Measurements from ENCODE around the gene FOXN4.
"Not testable (repeated sequence)": the region's sequence is repeated elsewhere in the genome, so short reads cannot be mapped to it uniquely, and the experiment has no call there.

FOXN4 gene, protein sequence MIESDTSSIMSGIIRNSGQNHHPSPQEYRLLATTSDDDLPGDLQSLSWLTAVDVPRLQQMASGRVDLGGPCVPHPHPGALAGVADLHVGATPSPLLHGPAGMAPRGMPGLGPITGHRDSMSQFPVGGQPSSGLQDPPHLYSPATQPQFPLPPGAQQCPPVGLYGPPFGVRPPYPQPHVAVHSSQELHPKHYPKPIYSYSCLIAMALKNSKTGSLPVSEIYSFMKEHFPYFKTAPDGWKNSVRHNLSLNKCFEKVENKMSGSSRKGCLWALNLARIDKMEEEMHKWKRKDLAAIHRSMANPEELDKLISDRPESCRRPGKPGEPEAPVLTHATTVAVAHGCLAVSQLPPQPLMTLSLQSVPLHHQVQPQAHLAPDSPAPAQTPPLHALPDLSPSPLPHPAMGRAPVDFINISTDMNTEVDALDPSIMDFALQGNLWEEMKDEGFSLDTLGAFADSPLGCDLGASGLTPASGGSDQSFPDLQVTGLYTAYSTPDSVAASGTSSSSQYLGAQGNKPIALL

GRCh38 chr12:109308534-109309380 lies at the start of gene FOXN4:
FOXN4 (minus strand) TSS chr12:109309284; CDS start chr12:109308321, 963 bp downstream.
- DNase-seq (ENCODE audit: low read depth) = no peak

GRCh38 chr12:109358154-109358869 lies 49.2 kb upstream of the FOXN4 start:
- DNase-seq (ENCODE audit: low read depth) = peak; percentile 36

DNA sequence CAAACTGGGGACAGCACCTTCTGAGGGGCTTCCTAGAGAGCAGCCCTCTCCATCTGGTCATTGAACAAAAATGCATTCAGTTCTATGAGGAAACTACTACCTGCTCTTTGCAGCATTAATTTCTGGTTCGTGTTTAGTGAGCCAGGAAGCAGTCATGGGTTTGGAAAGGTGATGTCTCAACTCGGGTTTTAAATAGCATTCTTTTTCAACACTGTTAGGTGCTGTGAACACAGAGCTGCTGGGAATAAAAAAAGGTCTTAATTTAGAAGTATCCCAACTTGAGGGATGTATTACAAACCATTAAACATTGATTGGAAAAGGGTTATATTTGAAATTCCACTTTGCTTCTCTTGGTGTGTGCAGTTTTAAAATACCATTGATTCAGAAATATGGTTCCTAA lies 47.9 kb upstream of the FOXN4 start:
- no peak for DNase-seq (ENCODE audit: low read depth)

DNA sequence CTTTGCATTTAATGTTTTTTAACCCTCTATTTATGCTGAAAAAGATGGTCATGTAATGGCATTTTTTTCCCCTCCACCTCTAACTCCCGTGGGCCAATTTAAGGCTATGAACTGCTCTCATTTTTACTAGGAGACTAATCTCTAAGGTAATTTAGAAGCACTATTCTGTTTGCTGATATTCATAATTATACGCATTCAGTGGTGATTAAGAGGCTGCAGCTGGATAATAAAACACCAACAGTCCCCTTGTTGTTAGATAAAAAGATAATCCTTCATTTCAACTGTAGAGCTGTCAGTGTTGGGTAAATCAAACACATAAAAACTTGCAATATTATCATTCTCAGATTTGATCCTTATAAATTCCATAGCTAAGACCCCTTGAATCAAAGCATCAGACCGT lies 47.5 kb upstream of the FOXN4 start:
- no peak for DNase-seq (ENCODE audit: low read depth)

GRCh38 chr12:109352184-109352583 lies 43.1 kb upstream of the FOXN4 start:
- DNase-seq (ENCODE audit: low read depth) = no peak

DNA sequence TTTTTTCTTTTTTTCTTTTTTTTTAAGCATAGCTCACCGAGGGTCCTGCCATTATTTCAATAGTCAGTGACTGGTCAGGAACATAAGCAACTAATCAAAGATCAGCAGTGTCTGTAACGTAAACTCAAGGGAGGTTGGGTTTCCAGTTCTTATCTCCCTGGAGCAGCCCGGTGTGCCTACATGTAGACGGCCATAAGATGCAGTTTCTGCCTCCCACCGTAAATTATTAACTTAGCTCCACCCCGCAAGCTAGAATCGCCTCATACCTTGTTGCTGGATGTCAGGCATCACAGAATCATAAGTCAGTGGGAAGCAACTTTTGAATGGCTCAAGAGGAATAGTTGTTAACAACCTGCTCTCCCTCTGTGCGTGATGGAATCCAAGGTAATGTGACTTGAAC lies 38.5 kb upstream of the FOXN4 start, which contains the start of gene MYO1H:
TSS of gene MYO1H (plus strand) at position 312 of the 400 bp plus-strand sequence. CDS start at position 373, 61 bp downstream.
- DNase-seq (ENCODE audit: low read depth) = no peak

DNA sequence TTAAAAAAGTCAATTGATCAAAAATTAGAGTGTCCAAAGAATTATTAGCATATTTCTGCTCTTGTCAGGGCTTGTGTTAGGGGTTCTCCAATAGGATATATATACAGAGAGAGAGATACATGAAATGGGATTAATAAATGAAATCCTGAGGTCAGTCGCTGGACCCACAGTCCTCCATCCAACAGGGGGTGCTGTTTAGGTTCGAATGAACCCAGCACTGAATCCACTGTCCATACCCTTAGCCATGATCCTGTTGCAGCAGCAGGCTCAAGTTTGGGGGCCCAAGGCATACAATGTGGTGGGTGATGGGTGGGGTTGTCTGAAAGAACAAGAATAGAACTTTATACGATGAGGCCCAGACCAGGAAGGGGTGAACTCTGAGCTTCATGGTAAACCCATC lies 37.8 kb upstream of the FOXN4 start:
- no peak for DNase-seq (ENCODE audit: low read depth)

GRCh38 chr12:109345428-109345827 lies 36.3 kb upstream of the FOXN4 start:
- no peak for DNase-seq (ENCODE audit: low read depth)

- no peak for DNase-seq (ENCODE audit: low read depth)
Observed at GRCh38 chr12:109343677-109344076, 34.6 kb upstream of the FOXN4 start.

DNA sequence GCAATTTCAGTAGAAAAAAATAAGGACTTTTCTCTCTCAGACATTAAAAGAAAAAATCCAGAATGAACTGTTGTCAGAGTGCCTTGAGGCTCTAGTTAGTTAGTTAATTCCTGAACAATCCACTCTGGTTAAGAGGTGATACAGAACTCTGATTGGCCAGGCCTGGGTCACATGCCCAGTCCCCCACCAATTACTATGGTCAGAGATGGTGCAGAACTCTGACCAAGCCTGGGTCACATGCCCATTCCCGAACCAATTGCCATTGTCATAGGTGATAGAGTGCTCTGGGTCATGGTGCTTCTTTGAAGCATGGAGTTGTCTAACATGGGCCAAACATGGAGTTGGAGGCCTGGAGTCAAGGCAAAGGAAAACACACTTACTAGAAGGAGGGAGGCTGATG lies 27.5 kb upstream of the FOXN4 start:
- DNase-seq (ENCODE audit: low read depth) = no peak

DNA sequence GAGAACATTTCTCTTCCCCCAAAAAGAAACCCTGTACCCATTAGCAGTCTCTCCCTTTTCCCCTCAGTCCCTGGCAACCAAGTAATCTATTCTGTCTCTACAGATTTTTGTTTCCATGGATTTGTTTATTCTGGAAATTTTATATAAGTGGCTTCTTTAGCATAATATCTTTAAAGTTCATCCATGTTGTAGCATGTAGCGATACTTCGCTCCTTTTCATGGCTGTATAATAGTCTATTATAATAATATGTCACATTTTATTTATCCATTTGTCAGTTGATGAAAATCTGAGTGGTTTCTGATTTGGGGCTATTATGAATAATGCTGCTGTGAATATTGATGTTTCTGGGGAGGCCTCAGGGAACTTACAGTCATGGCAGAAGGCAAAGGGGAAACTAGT lies 25.8 kb upstream of the FOXN4 start:
- DNase-seq (ENCODE audit: low read depth) = no peak

GRCh38 chr12:109331301-109331952 lies 22.3 kb upstream of the FOXN4 start:
- no peak for DNase-seq (ENCODE audit: low read depth)

DNA sequence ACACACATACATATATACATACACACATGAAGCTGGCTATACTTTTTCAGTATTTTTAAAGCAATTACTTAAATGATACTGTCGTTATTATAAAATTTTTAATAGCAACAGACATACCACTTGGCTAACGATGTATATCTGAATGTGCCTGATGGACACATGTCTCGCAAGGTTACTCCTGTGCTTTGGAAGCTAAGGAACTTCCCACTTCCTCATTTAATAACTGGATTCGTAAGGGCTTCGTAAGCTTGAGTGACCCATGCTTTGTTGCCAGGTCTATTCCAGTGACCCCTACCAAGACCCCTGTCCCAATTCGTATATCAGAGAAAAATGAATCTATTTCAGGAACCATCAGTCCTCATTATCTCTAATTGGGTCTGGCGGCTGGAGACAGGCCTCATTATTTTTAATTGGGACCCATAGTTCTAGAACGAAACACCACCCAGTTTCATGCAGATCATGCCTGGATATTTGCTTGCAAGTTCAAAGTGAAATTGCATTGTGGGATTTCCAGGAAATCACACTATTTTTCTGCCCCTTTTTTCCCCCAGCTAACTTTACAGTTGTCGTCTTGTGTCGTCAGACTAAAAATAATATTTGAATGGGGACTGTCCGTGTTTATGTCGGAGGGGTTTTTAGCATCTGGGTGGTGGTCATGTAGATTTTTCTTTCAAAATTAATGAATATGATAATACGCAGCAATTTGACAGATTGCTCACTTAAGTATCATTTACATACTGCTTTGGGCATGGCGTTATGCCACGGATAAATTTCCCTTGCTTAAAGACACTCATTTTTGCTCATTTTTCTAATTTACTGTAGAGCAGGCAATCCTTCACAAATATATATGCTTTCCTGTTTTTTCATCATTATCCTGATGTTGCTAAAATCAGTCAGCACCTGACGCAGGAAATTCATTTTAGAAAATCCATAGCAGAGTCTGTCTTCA lies 21.5 kb upstream of the FOXN4 start:
- no peak for DNase-seq (ENCODE audit: low read depth)

DNA sequence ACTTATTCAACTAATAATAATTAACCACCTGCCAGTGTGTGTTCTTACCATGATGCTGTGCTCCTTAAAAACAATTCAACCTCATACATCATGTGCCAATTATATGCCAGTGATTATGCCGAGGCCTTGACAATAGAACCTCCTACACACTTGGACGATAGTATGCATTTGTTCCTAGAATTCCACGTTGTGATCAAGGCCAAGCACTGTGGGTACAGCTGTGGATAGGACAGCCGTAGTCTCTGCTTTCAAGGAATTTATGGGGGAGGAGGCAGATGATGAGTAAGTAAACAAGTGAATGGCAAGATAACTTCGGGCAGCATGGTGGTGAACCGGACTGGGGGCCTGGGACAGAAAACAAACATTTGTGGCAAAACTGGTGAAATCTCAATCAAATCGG lies 20.6 kb upstream of the FOXN4 start:
- DNase-seq (ENCODE audit: low read depth) = no peak

- DNase-seq (ENCODE audit: low read depth) = no peak
Observed at GRCh38 chr12:109329003-109329402, 19.9 kb upstream of the FOXN4 start.

DNA sequence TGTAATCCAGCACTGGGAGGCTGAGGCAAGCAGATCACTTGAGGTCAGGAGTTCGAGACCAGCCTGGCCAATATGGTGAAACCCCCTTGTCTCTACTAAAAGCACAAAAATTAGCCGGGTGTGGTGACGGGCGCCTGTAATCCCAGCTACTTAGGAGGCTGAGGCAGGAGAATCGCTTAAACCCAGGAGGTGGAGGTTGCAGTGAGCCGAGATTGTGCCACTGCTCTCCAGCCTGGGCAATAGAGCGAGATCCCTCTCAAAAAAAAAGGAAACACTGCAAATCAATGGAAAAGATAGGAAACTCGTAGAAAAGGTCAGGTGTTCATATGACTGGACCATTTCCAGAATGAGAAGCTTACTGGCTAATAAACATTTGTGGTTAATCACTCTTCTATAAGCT lies 12.2 kb upstream of the FOXN4 start:
- DNase-seq (ENCODE audit: low read depth) = not testable (repeated sequence)

DNA sequence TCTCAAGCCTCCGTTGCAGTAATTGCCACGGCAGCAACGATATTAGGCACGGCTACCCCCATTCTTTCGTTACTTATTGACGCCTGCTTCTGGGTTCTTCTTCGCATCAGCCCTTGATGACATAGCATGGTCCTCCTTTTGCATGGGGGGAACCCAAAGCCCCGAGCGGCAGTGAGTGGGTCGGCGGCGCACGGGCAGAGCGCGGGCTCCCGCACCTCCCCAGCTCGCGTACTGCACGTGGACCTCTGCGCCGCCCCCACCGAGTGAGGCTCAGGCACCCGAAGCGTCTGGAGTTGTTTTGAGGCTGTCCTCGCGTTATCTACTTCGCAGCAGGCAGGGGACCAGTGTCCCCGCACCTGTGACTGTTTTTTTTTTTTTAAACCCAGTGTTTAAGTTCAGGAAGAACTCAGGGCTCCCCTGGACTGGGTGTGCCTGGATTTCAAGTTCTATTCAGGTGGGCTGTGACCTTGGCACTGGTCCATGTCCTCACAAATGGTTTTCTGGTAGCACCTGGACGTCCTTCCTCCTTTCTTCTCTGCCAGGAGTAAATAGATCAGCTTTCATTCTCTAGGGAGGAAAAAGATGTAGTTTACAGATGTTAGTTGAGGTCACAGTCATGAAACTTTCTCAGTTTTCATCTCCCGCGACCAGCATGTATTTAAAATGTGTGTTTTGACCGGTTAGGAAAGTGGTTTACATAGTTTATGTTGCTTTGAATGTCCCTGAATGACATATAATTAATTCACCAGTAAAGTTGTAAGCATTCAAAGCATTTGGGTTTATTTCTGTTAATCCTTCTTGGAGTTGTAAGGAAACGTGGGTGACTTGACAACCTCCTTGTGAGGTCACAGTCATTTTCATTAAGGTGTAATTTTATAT lies 1.4 kb upstream of the FOXN4 start:
- no peak for DNase-seq (ENCODE audit: low read depth)

DNA sequence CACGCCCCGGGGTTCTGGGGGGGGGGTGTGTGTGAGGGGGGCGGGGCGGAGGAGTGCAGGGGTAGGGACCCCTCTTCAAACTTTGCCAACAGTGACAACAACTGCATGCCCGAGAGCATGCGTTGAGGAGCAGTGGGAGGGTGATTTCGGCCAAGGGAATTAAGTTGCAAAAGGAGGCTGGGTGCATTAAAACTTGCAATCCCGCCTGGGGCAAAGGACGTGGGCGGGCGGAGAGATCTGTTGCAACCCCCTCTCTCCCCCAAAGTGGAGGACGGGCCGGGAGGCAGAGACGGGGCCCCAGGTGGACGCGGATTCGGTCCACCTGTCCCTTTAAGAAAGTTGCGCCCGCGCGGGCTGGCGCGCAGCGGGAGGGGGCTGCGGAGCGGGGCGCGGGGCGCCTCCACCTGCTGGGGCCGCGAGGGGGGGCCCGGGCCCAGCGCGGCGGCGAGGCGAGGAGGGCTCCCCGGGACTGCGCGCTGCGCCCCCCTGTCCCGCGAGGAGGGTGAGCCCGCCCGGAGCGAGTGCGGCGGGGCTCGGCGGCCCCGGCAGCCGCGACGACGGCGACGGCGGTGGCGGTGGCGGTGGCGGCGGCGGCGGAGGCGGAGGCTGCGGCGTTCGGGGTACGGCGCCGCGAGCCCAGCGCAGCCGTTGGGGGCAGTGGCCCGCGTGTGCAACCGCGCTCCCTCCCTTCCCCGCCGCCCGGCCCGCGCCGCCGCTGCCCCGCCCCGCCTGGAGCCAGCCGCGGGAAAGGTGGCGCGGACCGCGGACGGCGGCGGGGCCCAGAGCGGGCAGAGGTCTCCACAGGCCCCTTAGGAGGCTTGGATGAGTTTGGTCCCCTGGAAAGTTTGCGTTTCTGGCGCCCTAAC lies 530 bp upstream of the FOXN4 start:
- DNase-seq (ENCODE audit: low read depth) = no peak

DNA sequence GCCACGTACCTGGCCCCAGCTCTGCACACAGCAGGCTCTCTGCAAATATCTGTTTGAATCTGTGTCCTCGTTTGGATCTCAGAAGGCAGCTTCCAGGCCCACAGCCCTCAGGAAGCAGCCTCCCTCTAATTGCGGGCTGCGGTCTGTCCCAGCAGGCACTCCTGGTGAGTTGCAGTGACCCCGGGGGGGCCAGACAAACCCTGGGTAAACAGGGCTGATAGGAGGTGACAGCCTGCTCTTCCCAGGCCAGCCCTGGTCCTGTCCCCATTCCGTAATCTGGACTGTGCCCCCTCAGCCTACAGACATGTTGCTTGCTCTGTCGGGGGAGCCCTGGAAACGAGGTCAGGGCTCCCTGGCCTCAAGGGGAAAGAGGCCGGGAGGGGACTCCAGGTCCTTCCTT lies 2.0 kb downstream of the FOXN4 start:
- DNase-seq (ENCODE audit: low read depth) = no peak
